ENCODE data around the gene CAST. TPM values are rescaled to one million over a fixed set of nuclear protein-coding genes. Genes with fewer than 3 reads are reported as not detected.

The CAST gene
- total RNA-seq, 1 donor from 2014 or later = 97.0 TPM

DNA sequence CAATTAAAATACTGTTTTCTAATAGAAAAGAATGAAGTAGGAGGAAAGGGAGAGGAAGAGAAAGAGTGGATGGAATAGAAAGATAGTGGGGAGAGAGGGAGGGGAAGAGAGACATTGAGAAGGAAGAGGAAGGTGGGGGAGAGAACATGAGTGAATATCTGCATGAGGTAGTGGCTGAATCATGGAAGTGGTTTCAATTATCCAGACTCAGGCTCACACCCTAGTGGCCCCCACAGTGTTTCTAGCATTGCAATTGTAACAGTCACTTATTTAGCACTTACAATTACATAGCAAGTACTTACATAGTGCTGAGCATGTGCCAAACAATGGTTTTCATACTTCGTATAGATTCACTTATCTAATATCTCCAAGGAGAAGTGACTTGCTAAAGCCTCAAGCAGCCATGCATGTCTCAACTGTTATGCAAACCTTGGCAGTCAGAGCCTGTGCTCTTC is 72.7 kb downstream of the CAST start:
- Mint-ChIP-seq H3K27me3 (no peaks in the 10 kb centered on the region), H3K36me3 (ENCODE audit: insufficient read depth) (peaks cover 15% of the 10 kb centered on the region), H3K4me1 (ENCODE audit: low read depth) (peaks cover 5% of the 10 kb centered on the region), H3K4me3 (ENCODE audit: low read depth) (no peak overlapping the region), H3K27ac (no peak overlapping the region), H3K9me3 (ENCODE audit: low read depth) (no peaks in the 10 kb centered on the region)
- DNase-seq (ENCODE audit: low spot score, unreplicated experiment) = no peak
- TF ChIP-seq, protein P1, sequence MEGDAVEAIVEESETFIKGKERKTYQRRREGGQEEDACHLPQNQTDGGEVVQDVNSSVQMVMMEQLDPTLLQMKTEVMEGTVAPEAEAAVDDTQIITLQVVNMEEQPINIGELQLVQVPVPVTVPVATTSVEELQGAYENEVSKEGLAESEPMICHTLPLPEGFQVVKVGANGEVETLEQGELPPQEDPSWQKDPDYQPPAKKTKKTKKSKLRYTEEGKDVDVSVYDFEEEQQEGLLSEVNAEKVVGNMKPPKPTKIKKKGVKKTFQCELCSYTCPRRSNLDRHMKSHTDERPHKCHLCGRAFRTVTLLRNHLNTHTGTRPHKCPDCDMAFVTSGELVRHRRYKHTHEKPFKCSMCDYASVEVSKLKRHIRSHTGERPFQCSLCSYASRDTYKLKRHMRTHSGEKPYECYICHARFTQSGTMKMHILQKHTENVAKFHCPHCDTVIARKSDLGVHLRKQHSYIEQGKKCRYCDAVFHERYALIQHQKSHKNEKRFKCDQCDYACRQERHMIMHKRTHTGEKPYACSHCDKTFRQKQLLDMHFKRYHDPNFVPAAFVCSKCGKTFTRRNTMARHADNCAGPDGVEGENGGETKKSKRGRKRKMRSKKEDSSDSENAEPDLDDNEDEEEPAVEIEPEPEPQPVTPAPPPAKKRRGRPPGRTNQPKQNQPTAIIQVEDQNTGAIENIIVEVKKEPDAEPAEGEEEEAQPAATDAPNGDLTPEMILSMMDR (IDR thresholded peaks at IDR 0.05; ENCODE audit: unreplicated experiment) = no peak

DNA sequence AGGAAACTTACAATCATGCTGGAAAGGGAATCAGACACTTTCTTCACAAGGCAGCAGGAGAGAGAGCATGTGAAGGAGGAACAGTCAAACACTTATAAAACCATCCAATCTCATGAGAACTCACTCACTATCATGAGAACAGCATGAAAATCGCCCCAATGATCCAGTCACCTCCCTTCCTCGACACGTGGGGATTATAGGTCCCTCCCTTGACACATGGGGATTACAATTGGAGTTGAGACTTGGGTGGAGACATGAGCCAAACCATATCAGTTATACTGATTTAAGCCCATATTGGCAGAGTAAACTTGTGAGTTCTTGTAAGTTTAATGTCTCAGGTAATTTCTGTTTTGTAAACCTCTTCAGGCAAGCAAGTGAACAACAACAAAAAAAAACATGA is 74.8 kb downstream of the CAST start:
- TF ChIP-seq, protein P1 (IDR thresholded peaks at IDR 0.05; ENCODE audit: unreplicated experiment) = no peak
- Mint-ChIP-seq H3K9me3 (ENCODE audit: low read depth) (no peaks in the 10 kb centered on the region), H3K4me1 (ENCODE audit: low read depth) (peaks cover 5% of the 10 kb centered on the region), H3K27me3 (no peaks in the 10 kb centered on the region), H3K36me3 (ENCODE audit: insufficient read depth) (peaks cover 13% of the 10 kb centered on the region), H3K27ac (no peak overlapping the region), H3K4me3 (ENCODE audit: low read depth) (no peak overlapping the region)
- no peak for DNase-seq (ENCODE audit: low spot score, unreplicated experiment)

DNA sequence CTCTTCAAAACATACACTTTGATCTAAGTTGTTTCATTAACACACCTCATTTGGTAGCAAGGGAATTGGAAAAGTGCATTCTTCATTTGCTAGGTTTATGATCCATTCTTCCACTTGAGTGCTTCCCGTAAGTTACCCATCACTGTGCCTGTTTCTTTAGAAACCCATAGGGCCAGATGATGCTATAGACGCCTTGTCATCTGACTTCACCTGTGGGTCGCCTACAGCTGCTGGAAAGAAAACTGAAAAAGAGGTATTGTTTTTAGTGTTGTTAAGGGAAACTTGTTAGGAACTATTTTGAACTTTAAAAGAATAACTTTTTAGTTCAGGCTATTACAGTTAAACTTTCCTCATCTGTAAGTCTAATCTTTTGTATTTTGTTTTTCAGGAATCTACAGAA is 78.9 kb downstream of the CAST start:
- Mint-ChIP-seq H3K36me3 (ENCODE audit: insufficient read depth) (peaks cover 31% of the 10 kb centered on the region), H3K4me1 (ENCODE audit: low read depth) (peaks cover 6% of the 10 kb centered on the region), H3K27ac (no peak overlapping the region), H3K27me3 (no peaks in the 10 kb centered on the region), H3K9me3 (ENCODE audit: low read depth) (no peaks in the 10 kb centered on the region), H3K4me3 (ENCODE audit: low read depth) (no peak overlapping the region)
- DNase-seq (ENCODE audit: low spot score, unreplicated experiment) = no peak
- TF ChIP-seq, protein P1 (IDR thresholded peaks at IDR 0.05; ENCODE audit: unreplicated experiment) = no peak

DNA sequence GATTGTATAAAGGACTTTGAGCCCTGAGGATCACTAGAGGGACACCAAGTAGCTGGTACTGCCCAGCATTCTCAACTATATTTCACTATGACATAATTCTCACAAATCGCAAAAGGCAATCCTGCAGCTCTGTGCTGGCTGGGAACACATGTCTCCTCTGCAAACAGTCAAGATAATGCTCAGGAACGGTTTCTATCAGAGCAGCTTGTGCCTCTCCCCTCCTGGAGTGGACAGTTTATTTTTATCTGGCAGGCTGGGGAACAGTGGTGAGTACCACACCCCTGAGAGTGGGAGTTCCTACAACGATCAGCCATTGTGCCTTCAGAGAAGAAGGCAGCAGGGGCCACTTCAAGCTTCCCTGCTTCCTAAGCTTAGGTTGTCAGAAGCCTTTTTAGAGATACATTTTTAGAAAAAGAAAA is 79.7 kb downstream of the CAST start:
- H3K27ac Mint-ChIP-seq = no peak overlapping the region
- DNase-seq (ENCODE audit: low spot score, unreplicated experiment) = no peak
- TF ChIP-seq, protein P1 (IDR thresholded peaks at IDR 0.05; ENCODE audit: unreplicated experiment) = no peak
- H3K4me3 Mint-ChIP-seq (ENCODE audit: low read depth) = no peak overlapping the region
- no peaks in the 10 kb centered on the region for H3K27me3 Mint-ChIP-seq
- H3K4me1 Mint-ChIP-seq (ENCODE audit: low read depth) = peaks cover 7% of the 10 kb centered on the region
- peaks cover 34% of the 10 kb centered on the region for H3K36me3 Mint-ChIP-seq (ENCODE audit: insufficient read depth)
- no peaks in the 10 kb centered on the region for H3K9me3 Mint-ChIP-seq (ENCODE audit: low read depth)

- TF ChIP-seq, protein P1 (IDR thresholded peaks at IDR 0.05; ENCODE audit: unreplicated experiment) = no peak
- Mint-ChIP-seq H3K4me3 (ENCODE audit: low read depth) (no peak overlapping the region), H3K36me3 (ENCODE audit: insufficient read depth) (peaks cover 32% of the 10 kb centered on the region), H3K27me3 (no peaks in the 10 kb centered on the region), H3K9me3 (ENCODE audit: low read depth) (no peaks in the 10 kb centered on the region), H3K27ac (no peak overlapping the region), H3K4me1 (ENCODE audit: low read depth) (peaks cover 7% of the 10 kb centered on the region)
- no peak for DNase-seq (ENCODE audit: low spot score, unreplicated experiment)
These were observed 80.4 kb downstream of the CAST start for GRCh38 chr5:96742538-96742937.
